GM19023 (cell line): ENCODE data around the gene VAMP2.
A peak's percentile ranks its signal among the peaks of the same experiment; 100 is the strongest.

Experiments used
- ATAC-seq: cut with Tn5 transposase; IDR thresholded peaks from one replicate; pipeline ENCODE4 v1.9.1; 2021; ENCODE audit warnings: mild to moderate bottlenecking, moderate library complexity; ENCODE audit not compliant: unreplicated experiment

VAMP2 gene

GRCh38 chr17:8124350-8125153 lies 38.2 kb downstream of the VAMP2 start:
- ATAC-seq, result no peak

- no peak for ATAC-seq
These were observed 38.9 kb downstream of the VAMP2 start, which contains the start of gene HES7 for GRCh38 chr17:8123695-8124349. Gene HES7, minus strand, starts transcription at chr17:8124106. Its CDS starts 22 bp downstream, at chr17:8124084.

- ATAC-seq, result no peak
These were observed 39.6 kb downstream of the VAMP2 start for GRCh38 chr17:8122924-8123694.

GRCh38 chr17:8122422-8122923 lies 40.3 kb downstream of the VAMP2 start:
- ATAC-seq, result no peak

- no peak for ATAC-seq
These were observed 40.9 kb downstream of the VAMP2 start for GRCh38 chr17:8121681-8122421.

- no peak for ATAC-seq
These were observed 41.4 kb downstream of the VAMP2 start for GRCh38 chr17:8121407-8121680.

GRCh38 chr17:8120520-8121406 lies 42.0 kb downstream of the VAMP2 start:
- ATAC-seq, result no peak

- peak; percentile 26 for ATAC-seq
These were observed 42.9 kb downstream of the VAMP2 start for GRCh38 chr17:8119581-8120519.

- ATAC-seq, result peak; percentile 43
These were observed 43.8 kb downstream of the VAMP2 start for GRCh38 chr17:8118769-8119580.

GRCh38 chr17:8117980-8118768 lies 44.6 kb downstream of the VAMP2 start, which contains the start of gene ALOXE3:
Gene ALOXE3, minus strand, starts transcription at chr17:8118514. Its CDS starts 524 bp downstream, at chr17:8117990.
- no peak for ATAC-seq

GRCh38 chr17:8117367-8117979 lies 45.3 kb downstream of the VAMP2 start:
- no peak for ATAC-seq

- no peak for ATAC-seq
These were observed 46.0 kb downstream of the VAMP2 start for GRCh38 chr17:8116776-8117175.

- ATAC-seq, result no peak
These were observed 51.8 kb downstream of the VAMP2 start for GRCh38 chr17:8110907-8111306.

GRCh38 chr17:8110456-8110804 lies 52.3 kb downstream of the VAMP2 start:
- no peak for ATAC-seq

GRCh38 chr17:8109661-8110455 lies 52.9 kb downstream of the VAMP2 start:
- no peak for ATAC-seq
